ENCODE measurements around the gene LARGE1.

Gene LARGE1

DNA sequence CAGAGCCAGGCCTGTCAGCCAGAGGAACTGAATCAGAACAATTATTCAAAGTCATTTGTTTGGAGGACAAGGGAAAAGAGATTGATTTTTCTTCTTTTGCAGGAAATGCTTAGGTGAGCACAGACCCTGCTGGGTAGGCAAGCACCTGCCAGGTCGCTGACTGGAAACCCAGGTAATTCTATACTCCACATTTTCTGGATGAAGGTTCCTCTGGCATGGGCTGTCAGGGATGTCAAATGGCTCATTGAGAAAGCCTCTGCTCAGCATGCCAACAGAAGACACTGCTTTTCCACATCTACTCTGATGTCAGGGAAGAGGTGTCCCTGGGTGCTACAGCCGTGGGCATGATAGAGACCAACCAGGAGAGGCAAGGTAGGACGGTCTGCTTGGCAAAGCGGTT lies 695.4 kb downstream of the LARGE1 start:
- no peak for DNase-seq (ENCODE audit: low spot score)
- in situ Hi-C loops (cut with MboI; ENCODE audit: low sequenced_read_pairs, unreplicated experiment): no loop called here
- TF ChIP-seq, protein P1, sequence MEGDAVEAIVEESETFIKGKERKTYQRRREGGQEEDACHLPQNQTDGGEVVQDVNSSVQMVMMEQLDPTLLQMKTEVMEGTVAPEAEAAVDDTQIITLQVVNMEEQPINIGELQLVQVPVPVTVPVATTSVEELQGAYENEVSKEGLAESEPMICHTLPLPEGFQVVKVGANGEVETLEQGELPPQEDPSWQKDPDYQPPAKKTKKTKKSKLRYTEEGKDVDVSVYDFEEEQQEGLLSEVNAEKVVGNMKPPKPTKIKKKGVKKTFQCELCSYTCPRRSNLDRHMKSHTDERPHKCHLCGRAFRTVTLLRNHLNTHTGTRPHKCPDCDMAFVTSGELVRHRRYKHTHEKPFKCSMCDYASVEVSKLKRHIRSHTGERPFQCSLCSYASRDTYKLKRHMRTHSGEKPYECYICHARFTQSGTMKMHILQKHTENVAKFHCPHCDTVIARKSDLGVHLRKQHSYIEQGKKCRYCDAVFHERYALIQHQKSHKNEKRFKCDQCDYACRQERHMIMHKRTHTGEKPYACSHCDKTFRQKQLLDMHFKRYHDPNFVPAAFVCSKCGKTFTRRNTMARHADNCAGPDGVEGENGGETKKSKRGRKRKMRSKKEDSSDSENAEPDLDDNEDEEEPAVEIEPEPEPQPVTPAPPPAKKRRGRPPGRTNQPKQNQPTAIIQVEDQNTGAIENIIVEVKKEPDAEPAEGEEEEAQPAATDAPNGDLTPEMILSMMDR (IDR thresholded peaks at IDR 0.05; ENCODE audit: borderline replicate concordance, control extremely low read depth, extremely low read depth, insufficient read depth, missing control alignments): no peak
